Heart left ventricle (tissue), 16 donors: Measurements from ENCODE around the gene RNPEPL1. TPM values are rescaled to one million over a fixed set of nuclear protein-coding genes. Genes with fewer than 3 reads are reported as not detected.

Experiments used
- ATAC-seq, 4 donors: fragments of 200-7000 bp; cut with Tn5 transposase; one replicate each; pipeline ENCODE4 v1.9.1; 2020 to 2022; ENCODE audit warnings: moderate library complexity in 4 of 4, mild to moderate bottlenecking in 3 of 4, moderate number of reproducible peaks in 1 of 4
- DNase-seq, 5 donors: peaks; one replicate each; pipeline ENCODE4 v3.0.0-alpha.2; 2020
- H3K27ac ChIP-seq, 12 donors: fragments of 200-600 bp; sonication (generic) in 4 of 12; one replicate each; pipeline versions ENCODE4 v1.5.0 to v1.8.0; 2016 to 2022; ENCODE audit warnings: mild to moderate bottlenecking in 2 of 12
- H3K27me3 ChIP-seq, 9 donors: fragments of 200-600 bp; sonication (generic) in 2 of 9; one replicate each; pipeline versions ENCODE4 v1.5.1 to v1.8.0; 2016 to 2022; ENCODE audit warnings: mild to moderate bottlenecking in 3 of 9
- H3K36me3 ChIP-seq, 9 donors: fragments of 200-600 bp; sonication (generic) in 2 of 9; one replicate each; pipeline versions ENCODE4 v1.5.0 to v1.8.0; 2018 to 2022; ENCODE audit warnings: mild to moderate bottlenecking in 2 of 9
- H3K4me1 ChIP-seq, 12 donors: fragments of 200-600 bp; sonication (generic) in 4 of 12; one replicate each; pipeline versions ENCODE4 v1.5.0 to v1.8.0; 2016 to 2022; ENCODE audit warnings: mild to moderate bottlenecking in 3 of 12
- H3K4me3 ChIP-seq, 12 donors: fragments of 200-600 bp; sonication (generic) in 4 of 12; one replicate each; pipeline versions ENCODE4 v1.5.0 to v1.8.0; 2017 to 2022; ENCODE audit warnings: mild to moderate bottlenecking in 9 of 12, moderate library complexity in 4 of 12
- H3K9me3 ChIP-seq, 12 donors: fragments of 200-600 bp; sonication (generic) in 4 of 12; one replicate each; pipeline versions ENCODE4 v1.5.0 to v1.8.0; 2016 to 2022; ENCODE audit warnings: mild to moderate bottlenecking in 1 of 12
- CTCF ChIP-seq, 12 donors: fragments of 200-600 bp; sonication (generic) in 4 of 12; IDR thresholded peaks; one replicate each; pipeline versions ENCODE4 v1.5.0 to v1.8.0; 2018 to 2022; ENCODE audit warnings: antibody characterized with exemption in 12 of 12, mild to moderate bottlenecking in 5 of 12
- POLR2A ChIP-seq, 2 donors: fragments of 450-650 bp; IDR thresholded peaks; one replicate each; pipeline ENCODE4 v1.6.1; 2017; ENCODE audit warnings: antibody characterized with exemption in 2 of 2, mild to moderate bottlenecking in 2 of 2, moderate library complexity in 2 of 2
- WGBS, 4 donors: extraction: QIAGEN DNeasy Blood & Tissue Kit in 2 of 4; methylation state at CpG; one replicate each; pipeline versions ENCODE4 v1.1.5 to v1.1.7; 2013 to 2018; 5-methylcytosine and 5-hydroxymethylcytosine counted together
- intact Hi-C, 10 donors: fragments of 100-400 bp; cut with DNase I; formaldehyde crosslinking; loops; one replicate each; pipeline versions ENCODE4 v1.11.1 to v1.14.2; 2022
- polyA plus RNA-seq, 2 donors: library from polyadenylated mRNA; stranded (reverse); fragments of 200-250 nt; gene quantifications; one replicate each; pipeline ENCODE4 v1.2.3, GENCODE V29; 2013
- total RNA-seq, 9 donors: library from RNA; depleted of rRNA in 2 of 9; stranded (reverse); fragments of >200 nt in 2 of 9; fragmentation: NEBNext Ultra II Directional in 3 of 9; extraction: Animal tissue kit (Norgen Biotek cat#: 25700) in 3 of 9; gene quantifications; one replicate each; pipeline versions ENCODE4 v1.1.0 to v1.2.4, GENCODE V29; 2016 to 2023
- donor health status: ischemic (EF 13 %, LVEDD 7.1; RV severe dilation, severe dysfunction).
- donor health status: healthy with polysubstance abuse.
- donor health status: DM: no; HTN: yes; CAD: no.
- donor health status: DM: no; HTN: no; CAD: no.
- donor health status: ischemic (EF 25% LVEDD 6.9; RV normal size, moderate dysfunction).
- donor health status: ischemic (EF 25% LVEDD 5.7; RV mildly dilated, moderate dysfunction).
- donor health status: healthy.
- donor health status: DM: yes; HTN: yes; CAD: no.
- donor health status: ischemic (EF 35%, LVEDD 5.7; RV mildly dilated, moderate dysfunction).
- donor health status: nonischemic (EF 11% LVEDD 7.7; RV severe dilation, severe dysfunction).
- donor health status: DM: yes; HTN: yes; CAD: no.
- donor health status: PGD.
- donor health status: ischemic (EF 29% LVEDD 5.4; RV normal size, mild dysfunction).
- donor health status: nonischemic (EF 23%, LVEDD 6.1; RV moderate dilation, normal function).

RNPEPL1 gene
- total and polyA plus RNA-seq, 11 donors, result 67.5 to 206 (median 91.0) TPM

GRCh38 chr2:240585101-240585500, 16.8 kb downstream of the RNPEPL1 start:
- peaks cover 0 to 9% (median 0%) of the 10 kb centered on the region in 12 donors for H3K9me3 ChIP-seq
- no peaks in the 10 kb centered on the region for H3K27me3 ChIP-seq
- ATAC-seq (no peak), DNase-seq (peak in 1 of 5 donors; percentile 24)
- peaks cover 7 to 61% (median 38%) of the 10 kb centered on the region in 12 donors for H3K4me1 ChIP-seq
- no peak for TF ChIP-seq POLR2A (IDR thresholded peaks at IDR 0.05)
- no peak for TF ChIP-seq CTCF (IDR thresholded peaks at IDR 0.05)
- peak overlapping the region in 3 of 12 donors; percentile 92 to 98 (median 95) for H3K27ac ChIP-seq
- H3K4me3 ChIP-seq, result peak overlapping the region in 11 of 12 donors; percentile 72 to 97 (median 84)
- WGBS, 4 donors, result 65 to 80% (median 74%) methylated on average over 6 of the region's 6 CpGs
- peaks cover 0 to 11% (median 3%) of the 10 kb centered on the region in 9 donors for H3K36me3 ChIP-seq
- intact Hi-C loops, result loop anchor here in 1 of 10 donors (2.0 to 10.0 kb wide), 2 partner anchors 16 to 350 kb away; partner anchors contain the start of gene RNPEPL1

- WGBS, 4 donors, result 1 to 3% (median 2%) methylated on average over 15 to 20 of the region's 20 CpGs
- Histone ChIP-seq H3K4me3 (peak overlapping the region; percentile 55 to 97 (median 83)), H3K27me3 (no peaks in the 10 kb centered on the region), H3K36me3 (peaks cover 0 to 17% (median 6%) of the 10 kb centered on the region in 9 donors), H3K9me3 (peaks cover 0 to 9% (median 0%) of the 10 kb centered on the region in 12 donors), H3K27ac (peak overlapping the region; percentile 83 to 98 (median 92)), H3K4me1 (peaks cover 7 to 63% (median 34%) of the 10 kb centered on the region in 12 donors)
- DNase-seq, result peak in 2 of 5 donors; percentile 15 to 44
- ATAC-seq, result no peak
- TF ChIP-seq POLR2A (IDR thresholded peaks at IDR 0.05), result no peak
- no peak for TF ChIP-seq CTCF (IDR thresholded peaks at IDR 0.05)
- intact Hi-C loops, result loop anchor here in 3 of 10 donors (1.0 to 10.0 kb wide), 5 partner anchors 16 to 351 kb away; partner anchors contain the start of genes DUSP28 (in 2 of the 3) and RNPEPL1 (in 1 of the 3)
These were observed 17.5 kb downstream of the RNPEPL1 start for GRCh38 chr2:240585681-240586197.

- Histone ChIP-seq H3K27me3 (no peaks in the 10 kb centered on the region), H3K9me3 (peaks cover 0 to 3% (median 0%) of the 10 kb centered on the region in 12 donors), H3K4me1 (peaks cover 7 to 65% (median 34%) of the 10 kb centered on the region in 12 donors), H3K27ac (peak within 1 kb of the TSS; percentile 83 to 98 (median 92)), H3K36me3 (peaks cover 0 to 23% (median 10%) of the 10 kb centered on the region in 9 donors), H3K4me3 (peak within 1 kb of the TSS; percentile 55 to 97 (median 83))
- ATAC-seq (peak; percentile 94 to 97 (median 96)), DNase-seq (peak; percentile 99)
- 0% methylated on average over 8 to 88 of the region's 88 CpGs for WGBS, 4 donors
- peak in 1 of 2 donors; percentile 57 for TF ChIP-seq POLR2A (IDR thresholded peaks at IDR 0.05)
- no peak for TF ChIP-seq CTCF (IDR thresholded peaks at IDR 0.05)
- intact Hi-C loops, result loop anchor here in 3 of 10 donors (1.0 to 10.0 kb wide), 4 partner anchors 17 to 352 kb away; partner anchors contain the start of gene DUSP28 (in 2 of the 3)
These were observed 18.1 kb downstream of the RNPEPL1 start, which contains the start of gene CAPN10 for GRCh38 chr2:240586198-240586918. Gene CAPN10 (plus strand): TSS chr2:240586734. CDS start chr2:240586912, 178 bp downstream.
